ENCODE results near the gene STXBP1.

STXBP1 gene

GRCh38 chr9:127735530-127736185 is 123.6 kb downstream of the STXBP1 start:
- DNase-seq (ENCODE audit: low read depth), result no peak
- TF ChIP-seq CTCF (IDR thresholded peaks at IDR 0.05; ENCODE audit: low read depth, low read length, missing control alignments), result no peak
- no peak overlapping the region for H3K4me3 ChIP-seq (ENCODE audit: low read depth, low read length)

- TF ChIP-seq CTCF (IDR thresholded peaks at IDR 0.05; ENCODE audit: low read depth, low read length, missing control alignments), result no peak
- no peak for DNase-seq (ENCODE audit: low read depth)
- no peak overlapping the region for H3K4me3 ChIP-seq (ENCODE audit: low read depth, low read length)
Observed at GRCh38 chr9:127738666-127739065, 126.6 kb downstream of the STXBP1 start.

- no peak for TF ChIP-seq CTCF (IDR thresholded peaks at IDR 0.05; ENCODE audit: low read depth, low read length, missing control alignments)
- no peak overlapping the region for H3K4me3 ChIP-seq (ENCODE audit: low read depth, low read length)
- no peak for DNase-seq (ENCODE audit: low read depth)
Observed at GRCh38 chr9:127739614-127740330, 127.7 kb downstream of the STXBP1 start.

GRCh38 chr9:127741831-127742434 is 129.9 kb downstream of the STXBP1 start:
- H3K4me3 ChIP-seq (ENCODE audit: low read depth, low read length), result no peak overlapping the region
- DNase-seq (ENCODE audit: low read depth), result no peak
- TF ChIP-seq CTCF (IDR thresholded peaks at IDR 0.05; ENCODE audit: low read depth, low read length, missing control alignments), result no peak
